Body of pancreas (tissue), 4 donors: ENCODE measurements around the gene EEF1G. TPM values are rescaled to one million over a fixed set of nuclear protein-coding genes. Genes with fewer than 3 reads are reported as not detected.
A peak's percentile ranks its signal among the peaks of the same experiment; 100 is the strongest.
"Not testable (repeated sequence)": the region's sequence is repeated elsewhere in the genome, so short reads cannot be mapped to it uniquely, and the experiment has no call there.

Experiments used
- ATAC-seq: fragments of 150-250 bp; one replicate; pipeline ENCODE4 v1.9.1; 2016
- DNase-seq, 4 donors: peaks; one replicate each; pipeline ENCODE4 v3.0.0-alpha.2; 2019
- H3K27ac ChIP-seq, 4 donors: fragments of 200-600 bp; sonication (generic); 1 replicate in 3 of 4; 2 replicates in 1 of 4; pipeline versions ENCODE4 v1.5.1 to v1.6.1; 2016 to 2019; ENCODE audit warnings: mild to moderate bottlenecking in 1 of 4, mixed read lengths in 1 of 4, moderate library complexity in 1 of 4
- H3K27me3 ChIP-seq, 2 donors: fragments of 200-600 bp; sonication (generic); one replicate each; pipeline ENCODE4 v1.6.0; 2016; ENCODE audit warnings: mild to moderate bottlenecking in 1 of 2
- H3K36me3 ChIP-seq, 2 donors: fragments of 200-600 bp; sonication (generic); replicated peaks in 1 of 2; 2 replicates each; pipeline ENCODE4 v1.5.1; 2016; ENCODE audit warnings: low read depth in 2 of 2; ENCODE audit not compliant: insufficient read depth in 1 of 2
- H3K4me1 ChIP-seq: fragments of 200-600 bp; sonication (generic); one replicate; pipeline ENCODE4 v1.6.0; 2016
- H3K4me3 ChIP-seq, 2 donors: fragments of 200-600 bp; sonication (generic); 1 replicate in 1 of 2; 2 replicates in 1 of 2; pipeline ENCODE4 v1.5.1; 2016 to 2019
- H3K9me3 ChIP-seq, 3 donors: fragments of 200-600 bp; sonication (generic); 1 replicate in 2 of 3; 2 replicates in 1 of 3; pipeline ENCODE4 v1.5.1; 2016
- CTCF ChIP-seq, 7 experiments: fragments of 450-650 bp in 4 of 7; fragments of 200-600 bp in 3 of 7; sonication (generic) in 3 of 7; IDR thresholded peaks; one replicate each; pipeline ENCODE4 v1.5.1; 2016 to 2019; ENCODE audit warnings: antibody characterized with exemption in 7 of 7
- POLR2A ChIP-seq, 3 donors: fragments of 450-650 bp; IDR thresholded peaks; one replicate each; pipeline ENCODE4 v1.6.1; 2016; ENCODE audit warnings: antibody characterized with exemption in 3 of 3, mild to moderate bottlenecking in 2 of 3
- WGBS, 2 donors: methylation state at CpG; one replicate each; pipeline ENCODE4 v1.1.5; 2017; 5-methylcytosine and 5-hydroxymethylcytosine counted together
- intact Hi-C: fragments of 100-400 bp; cut with DNase I; formaldehyde crosslinking; loops from one replicate; pipeline ENCODE4 v1.15.1; 2023
- total RNA-seq, 2 donors: library from RNA; depleted of rRNA; stranded (reverse); fragments of >200 nt; gene quantifications; one replicate each; pipeline ENCODE4 v1.1.0, GENCODE V29; 2016

The EEF1G gene, protein sequence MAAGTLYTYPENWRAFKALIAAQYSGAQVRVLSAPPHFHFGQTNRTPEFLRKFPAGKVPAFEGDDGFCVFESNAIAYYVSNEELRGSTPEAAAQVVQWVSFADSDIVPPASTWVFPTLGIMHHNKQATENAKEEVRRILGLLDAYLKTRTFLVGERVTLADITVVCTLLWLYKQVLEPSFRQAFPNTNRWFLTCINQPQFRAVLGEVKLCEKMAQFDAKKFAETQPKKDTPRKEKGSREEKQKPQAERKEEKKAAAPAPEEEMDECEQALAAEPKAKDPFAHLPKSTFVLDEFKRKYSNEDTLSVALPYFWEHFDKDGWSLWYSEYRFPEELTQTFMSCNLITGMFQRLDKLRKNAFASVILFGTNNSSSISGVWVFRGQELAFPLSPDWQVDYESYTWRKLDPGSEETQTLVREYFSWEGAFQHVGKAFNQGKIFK
- 1,000 to 10,000 TPM in 1 of 2 donors, 100 to 1,000 TPM in 1; 893 to 1,161 TPM for total RNA-seq

DNA sequence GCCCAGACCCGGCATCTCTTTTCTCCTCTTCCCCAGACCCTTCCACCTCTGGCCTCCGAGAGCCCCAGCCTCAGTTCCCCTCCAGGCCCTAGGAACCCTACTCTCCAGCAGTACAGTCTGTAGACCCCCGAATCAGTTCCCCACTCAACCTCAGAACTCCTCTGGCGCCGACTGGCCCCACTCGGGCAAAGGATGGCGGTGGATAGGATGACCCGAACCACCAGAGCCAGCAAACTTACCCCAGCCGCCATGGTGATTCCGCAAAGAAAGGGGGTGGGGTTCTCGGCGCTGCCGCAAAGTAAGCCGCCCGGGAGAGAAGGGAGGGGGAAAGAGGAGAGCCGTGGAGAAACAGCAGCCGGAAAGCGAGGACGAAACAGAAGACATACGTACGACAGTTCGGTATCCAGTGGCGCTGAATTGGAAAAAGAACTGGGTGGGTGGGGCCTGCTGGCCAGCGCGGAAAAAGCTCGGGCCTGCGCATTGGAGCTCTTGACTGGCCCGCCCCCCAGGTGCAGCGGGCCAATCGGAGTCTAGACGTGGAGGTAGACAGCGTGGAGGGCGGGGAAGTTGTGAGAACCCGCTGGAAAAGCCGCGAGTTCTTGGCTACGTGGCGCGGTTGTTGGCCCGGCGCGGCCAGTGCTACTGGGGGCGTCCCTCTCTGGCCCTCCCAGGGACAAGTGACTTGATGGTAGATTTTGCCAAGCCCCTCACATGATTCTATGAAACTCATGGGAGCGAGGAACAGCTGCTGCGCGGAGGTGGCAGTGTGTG lies at the start of gene EEF1G:
TSS of gene EEF1G (minus strand) at position 300 of the 771 bp plus-strand sequence. CDS start at position 251, 49 bp downstream.
- H3K36me3 ChIP-seq: peaks cover 3 to 20% of the 10 kb centered on the region in 2 donors
- WGBS, 2 donors: 1% methylated on average over 42 to 46 of the region's 46 CpGs
- peak within 1 kb of the TSS; percentile 55 to 73 for H3K4me3 ChIP-seq
- ATAC-seq (peak; percentile 97), DNase-seq (peak; percentile 99 to 100 (median 100))
- TF ChIP-seq POLR2A (IDR thresholded peaks at IDR 0.05) (peak in 2 of 3 donors; percentile 84 to 87), CTCF (IDR thresholded peaks at IDR 0.05) (no peak)
- H3K9me3 ChIP-seq: no peaks in the 10 kb centered on the region
- peak within 1 kb of the TSS; percentile 81 to 92 (median 86) for H3K27ac ChIP-seq
- intact Hi-C loops: no loop called here
- H3K4me1 ChIP-seq: peaks cover 44% of the 10 kb centered on the region
- no peaks in the 10 kb centered on the region for H3K27me3 ChIP-seq

GRCh38 chr11:62622476-62623089 lies 48.9 kb upstream of the EEF1G start:
- H3K27ac ChIP-seq: peak overlapping the region; percentile 40 to 86 (median 80)
- TF ChIP-seq CTCF (IDR thresholded peaks at IDR 0.05): no peak
- TF ChIP-seq POLR2A (IDR thresholded peaks at IDR 0.05): no peak
- intact Hi-C loops: no loop called here
- peaks cover 15 to 23% of the 10 kb centered on the region in 2 donors for H3K36me3 ChIP-seq
- peaks cover 19% of the 10 kb centered on the region for H3K4me1 ChIP-seq
- no peak overlapping the region for H3K4me3 ChIP-seq
- no peak for DNase-seq
- no peaks in the 10 kb centered on the region for H3K9me3 ChIP-seq
- ATAC-seq: no peak
- no peaks in the 10 kb centered on the region for H3K27me3 ChIP-seq
- 83 to 84% methylated on average over 7 of the region's 7 CpGs for WGBS, 2 donors

- intact Hi-C loops: no loop called here
- H3K4me1 ChIP-seq: peaks cover 19% of the 10 kb centered on the region
- no peaks in the 10 kb centered on the region for H3K27me3 ChIP-seq
- H3K4me3 ChIP-seq: peak within 1 kb of the TSS; percentile 54 to 64
- ATAC-seq (peak; percentile 99), DNase-seq (peak; percentile 99)
- WGBS, 2 donors: 0 to 1% methylated on average over 6 to 69 of the region's 77 CpGs
- peak within 1 kb of the TSS; percentile 40 to 86 (median 80) for H3K27ac ChIP-seq
- H3K36me3 ChIP-seq: peaks cover 15 to 23% of the 10 kb centered on the region in 2 donors
- TF ChIP-seq CTCF (IDR thresholded peaks at IDR 0.05) (peak in 4 of 7 experiments; percentile 37 to 54 (median 52)), POLR2A (IDR thresholded peaks at IDR 0.05) (peak; percentile 58 to 82 (median 72))
- no peaks in the 10 kb centered on the region for H3K9me3 ChIP-seq
These were observed 48.1 kb upstream of the EEF1G start, which contains the start of gene B3GAT3 for GRCh38 chr11:62621567-62622470. TSS of gene B3GAT3 (minus strand) at chr11:62621986. CDS start at chr11:62621947, 39 bp downstream.

DNA sequence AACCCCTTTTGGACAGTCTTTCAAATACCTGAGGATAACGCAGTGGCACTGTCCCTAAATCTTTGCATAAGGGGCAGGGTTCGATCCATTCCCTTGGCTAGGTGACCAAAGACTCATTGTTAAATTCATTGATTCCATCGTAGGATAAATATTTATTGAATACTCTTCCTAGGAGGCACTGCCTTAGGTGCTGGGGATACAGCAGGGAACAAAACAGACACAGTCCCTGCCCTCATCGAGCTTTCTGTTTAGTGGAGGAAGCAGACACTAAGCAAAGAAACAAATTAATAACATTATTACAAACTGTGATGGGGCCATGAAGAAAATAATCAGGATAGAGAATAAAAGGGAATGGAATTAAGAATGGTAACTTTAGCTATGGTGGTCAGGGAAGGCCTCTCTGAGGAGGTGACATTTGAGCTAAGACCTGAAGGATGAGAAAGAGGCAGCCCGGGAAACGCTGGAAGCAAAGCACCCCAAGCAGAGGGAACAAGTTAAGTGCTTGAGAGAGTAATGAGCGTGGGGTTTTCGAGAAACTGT lies 47.4 kb upstream of the EEF1G start:
- H3K27ac ChIP-seq: peak overlapping the region; percentile 40 to 86 (median 80)
- peaks cover 19% of the 10 kb centered on the region for H3K4me1 ChIP-seq
- intact Hi-C loops: no loop called here
- H3K4me3 ChIP-seq: peak overlapping the region; percentile 54 to 64
- no peaks in the 10 kb centered on the region for H3K27me3 ChIP-seq
- ATAC-seq (no peak), DNase-seq (no peak)
- no peaks in the 10 kb centered on the region for H3K9me3 ChIP-seq
- TF ChIP-seq POLR2A (IDR thresholded peaks at IDR 0.05) (no peak), CTCF (IDR thresholded peaks at IDR 0.05) (no peak)
- H3K36me3 ChIP-seq: peaks cover 9 to 15% of the 10 kb centered on the region in 2 donors
- 16 to 25% methylated on average over 8 of the region's 8 CpGs for WGBS, 2 donors

DNA sequence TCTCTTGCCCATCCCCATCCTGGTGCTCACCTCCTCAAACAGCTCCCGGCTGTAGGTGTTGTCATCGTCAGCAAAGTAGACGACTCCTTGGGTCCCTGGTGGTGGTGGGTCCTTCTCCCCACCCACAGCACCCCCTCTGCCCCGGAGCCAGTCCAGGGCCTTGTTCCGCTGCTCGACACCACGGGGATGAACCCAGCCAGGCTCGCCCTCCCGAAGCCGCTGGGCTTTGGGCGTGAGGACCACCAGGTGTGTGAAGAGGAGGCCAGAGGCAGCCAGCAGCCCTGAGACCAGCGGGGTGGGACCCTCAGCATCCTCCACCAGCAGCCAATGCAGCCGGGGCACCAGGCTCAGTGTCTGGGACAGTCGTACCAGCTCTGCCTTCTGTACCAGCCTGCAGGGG lies 43.3 kb upstream of the EEF1G start:
- H3K27me3 ChIP-seq, H3K36me3 ChIP-seq, ATAC-seq, H3K4me3 ChIP-seq, intact Hi-C loops, H3K9me3 ChIP-seq, DNase-seq, H3K27ac ChIP-seq: not testable (repeated sequence)
- peaks cover 24% of the 10 kb centered on the region for H3K4me1 ChIP-seq
- WGBS, 2 donors: 95% methylated on average over 14 of the region's 14 CpGs; no CpG with 5 or more reads in 1 of the 2 donors
